ENCODE data around the gene ARMH3.

The ARMH3 gene

GRCh38 chr10:101903827-101904550 is 152.0 kb downstream of the ARMH3 start:
- in situ Hi-C loops (cut with HindIII; ENCODE audit: low sequenced_read_pairs): no loop called here

GRCh38 chr10:101902820-101903145 is 153.2 kb downstream of the ARMH3 start:
- in situ Hi-C loops (cut with HindIII; ENCODE audit: low sequenced_read_pairs): no loop called here

GRCh38 chr10:101902032-101902819 is 153.7 kb downstream of the ARMH3 start:
- in situ Hi-C loops (cut with HindIII; ENCODE audit: low sequenced_read_pairs): no loop called here

- in situ Hi-C loops (cut with HindIII; ENCODE audit: low sequenced_read_pairs): no loop called here
Measured at GRCh38 chr10:101901340-101901739, 154.6 kb downstream of the ARMH3 start.

DNA sequence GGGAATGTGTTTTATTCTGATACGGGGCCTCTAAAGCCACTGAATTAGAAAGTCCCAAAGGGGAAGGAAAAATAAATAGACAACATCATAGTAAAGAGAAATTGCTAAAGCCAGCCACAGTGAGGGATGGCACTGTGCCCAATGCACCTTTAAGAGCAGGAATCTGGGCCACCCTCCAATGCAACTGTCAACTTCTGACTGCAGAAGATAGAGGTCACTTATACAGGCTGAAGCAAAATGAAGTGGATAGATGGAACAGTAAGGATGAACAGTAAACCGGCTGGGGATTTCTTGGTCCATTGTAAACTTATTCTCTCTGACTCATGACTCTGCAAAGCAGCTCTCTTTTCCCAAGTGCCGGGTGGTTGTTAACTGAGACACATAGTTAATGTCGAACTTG is 158.3 kb downstream of the ARMH3 start:
- in situ Hi-C loops (cut with HindIII; ENCODE audit: low sequenced_read_pairs): no loop called here

GRCh38 chr10:101896225-101896877 is 159.6 kb downstream of the ARMH3 start:
- in situ Hi-C loops (cut with HindIII; ENCODE audit: low sequenced_read_pairs): no loop called here

GRCh38 chr10:101895781-101896180 is 160.2 kb downstream of the ARMH3 start:
- in situ Hi-C loops (cut with HindIII; ENCODE audit: low sequenced_read_pairs): no loop called here

DNA sequence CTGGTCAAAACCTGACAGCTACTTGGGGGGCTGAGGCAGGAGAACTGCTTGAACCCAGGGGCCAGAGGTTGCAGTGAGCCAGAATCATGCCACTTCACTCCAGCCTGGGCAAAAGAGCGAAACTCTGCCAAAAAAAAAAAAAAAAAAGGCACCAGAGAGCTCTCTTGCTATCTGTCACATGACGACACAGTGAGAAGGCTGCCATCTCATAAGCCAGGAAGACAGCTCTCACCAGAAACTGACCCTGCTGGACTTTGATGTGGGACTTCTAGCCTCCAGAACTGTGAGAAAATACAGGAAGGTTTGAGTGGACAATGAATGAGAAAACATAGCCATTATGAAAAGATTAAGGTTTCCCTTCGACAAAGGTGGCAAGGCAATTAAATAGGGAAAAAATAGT is 161.2 kb downstream of the ARMH3 start:
- in situ Hi-C loops (cut with HindIII; ENCODE audit: low sequenced_read_pairs): no loop called here

- in situ Hi-C loops (cut with HindIII; ENCODE audit: low sequenced_read_pairs): no loop called here
Measured at GRCh38 chr10:101894266-101894665, 161.7 kb downstream of the ARMH3 start.

DNA sequence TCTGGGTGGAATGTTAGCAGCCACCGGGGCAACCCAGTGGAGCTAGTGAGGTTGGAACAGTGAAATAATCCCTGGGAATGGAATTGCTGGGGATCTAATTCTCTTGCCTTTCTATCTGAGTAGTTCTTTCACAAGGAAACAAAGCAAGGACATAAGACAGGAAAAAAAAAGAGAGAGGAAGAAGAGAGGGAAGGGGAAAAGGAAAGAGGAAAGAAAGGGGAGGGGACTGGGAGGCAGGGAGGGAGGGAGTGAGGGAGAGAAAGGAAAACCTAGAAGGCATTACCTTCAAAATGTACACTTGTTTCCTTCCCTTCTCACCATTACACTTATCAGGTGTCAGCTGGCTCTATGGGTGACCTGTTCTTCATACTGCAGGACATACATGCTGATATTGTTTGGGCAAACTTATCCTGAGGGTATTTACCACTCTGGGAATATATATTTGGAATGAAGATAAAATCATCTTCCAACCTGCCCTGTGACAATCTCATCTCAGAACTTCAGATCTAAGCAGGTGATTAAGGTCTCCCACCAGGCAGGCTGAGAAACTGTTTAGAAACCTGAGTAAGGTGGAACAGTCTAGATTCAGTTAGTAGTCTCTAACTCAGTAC is 162.4 kb downstream of the ARMH3 start:
- in situ Hi-C loops (cut with HindIII; ENCODE audit: low sequenced_read_pairs): no loop called here

- in situ Hi-C loops (cut with HindIII; ENCODE audit: low sequenced_read_pairs): no loop called here
Measured at GRCh38 chr10:101892782-101893391, 163.1 kb downstream of the ARMH3 start.

GRCh38 chr10:101889256-101890210 is 166.4 kb downstream of the ARMH3 start:
- in situ Hi-C loops (cut with HindIII; ENCODE audit: low sequenced_read_pairs): loop anchor here (10.0 kb wide), 1 partner anchor 105 kb away; no protein-coding TSS in a partner anchor

DNA sequence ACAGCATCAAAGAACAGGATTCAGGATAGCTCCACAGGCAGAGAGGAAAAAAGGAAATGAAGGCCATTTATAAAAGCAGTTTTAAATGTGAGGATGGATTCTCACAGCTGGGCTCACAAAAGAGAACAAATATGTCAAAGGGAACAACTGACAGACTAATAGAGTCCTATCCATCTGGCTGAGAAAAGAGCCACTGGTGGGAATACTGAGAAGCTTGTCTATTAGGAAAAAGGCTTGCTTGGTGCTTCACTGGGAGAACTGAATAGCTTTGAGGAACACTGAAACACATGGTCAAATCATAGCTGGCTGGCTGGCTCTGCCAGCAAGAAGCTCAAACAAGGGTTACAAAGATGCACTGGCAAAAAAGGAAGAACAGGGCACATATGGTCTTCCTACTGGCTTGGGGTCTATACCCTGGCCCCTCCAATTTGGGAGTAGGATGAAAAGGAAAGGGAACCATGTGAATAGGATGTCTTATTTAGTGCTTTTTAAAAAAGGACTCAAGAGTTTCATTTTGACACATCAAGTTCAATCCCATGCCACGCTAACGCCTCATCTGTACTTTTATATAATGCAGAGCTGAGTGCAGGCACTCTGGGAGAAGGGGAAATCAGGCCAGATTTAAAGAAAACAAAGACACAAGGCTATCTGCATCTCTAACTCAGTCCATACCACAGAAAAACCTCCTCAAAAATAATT is 167.6 kb downstream of the ARMH3 start:
- in situ Hi-C loops (cut with HindIII; ENCODE audit: low sequenced_read_pairs): loop anchor here (10.0 kb wide), 1 partner anchor 106 kb away; no protein-coding TSS in a partner anchor

DNA sequence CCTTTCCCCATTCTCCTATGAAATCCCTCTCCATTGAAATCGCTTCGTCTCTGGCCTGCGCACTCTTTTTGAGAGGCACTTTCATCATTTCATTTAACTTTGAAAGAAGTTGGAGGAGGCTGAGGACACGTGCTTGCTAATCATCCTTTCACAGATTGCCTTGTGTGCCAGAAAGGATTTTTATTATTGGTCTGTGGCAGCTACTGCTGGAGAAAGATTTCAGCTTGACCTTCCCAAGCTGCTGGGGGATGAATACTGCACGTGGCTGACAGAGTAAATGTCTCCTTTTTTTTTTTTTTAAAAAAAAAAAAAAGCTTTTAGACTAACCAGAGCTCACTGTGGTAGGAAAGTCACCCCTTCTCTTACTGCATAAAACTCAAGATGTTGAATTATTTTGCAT is 168.2 kb downstream of the ARMH3 start:
- in situ Hi-C loops (cut with HindIII; ENCODE audit: low sequenced_read_pairs): loop anchor here (10.0 kb wide), 1 partner anchor 107 kb away; no protein-coding TSS in a partner anchor

DNA sequence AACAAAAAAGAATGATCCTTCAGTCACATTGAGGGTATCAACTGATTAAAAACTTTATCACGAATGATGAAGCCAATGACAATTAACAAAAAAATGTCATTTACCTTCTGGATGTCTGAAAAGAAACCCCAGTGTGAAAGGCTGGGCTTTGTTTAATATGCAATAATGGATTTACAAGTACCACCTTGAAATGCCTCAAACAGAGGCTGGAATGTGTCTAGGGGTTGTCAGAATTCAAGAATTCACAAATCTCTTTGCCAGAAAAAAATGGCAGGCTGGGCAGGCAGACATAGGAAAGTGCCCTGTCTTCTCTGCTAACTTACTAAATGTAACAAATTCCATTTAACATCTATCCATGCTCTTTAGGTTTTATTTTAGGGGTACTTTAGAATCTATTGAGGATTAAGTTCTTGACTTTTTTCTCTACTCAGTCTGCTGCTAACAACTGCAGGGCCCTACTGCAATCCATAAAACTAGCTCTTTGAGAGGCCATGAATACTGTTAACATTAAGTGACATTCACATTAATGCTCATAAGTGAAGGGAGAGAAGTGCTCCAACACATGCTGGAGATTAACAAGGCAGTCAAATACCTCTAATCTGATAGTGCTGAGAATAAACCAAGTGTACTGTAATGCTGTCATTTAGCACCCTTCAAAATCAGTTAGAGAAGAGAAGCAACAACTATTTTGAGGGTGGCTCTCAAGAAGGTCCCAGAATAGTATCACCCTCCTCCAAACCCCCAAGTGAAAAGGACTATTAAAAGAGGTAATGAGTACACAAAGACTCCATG is 169.3 kb downstream of the ARMH3 start:
- in situ Hi-C loops (cut with HindIII; ENCODE audit: low sequenced_read_pairs): loop anchor here (10.0 kb wide), 1 partner anchor 108 kb away; no protein-coding TSS in a partner anchor

DNA sequence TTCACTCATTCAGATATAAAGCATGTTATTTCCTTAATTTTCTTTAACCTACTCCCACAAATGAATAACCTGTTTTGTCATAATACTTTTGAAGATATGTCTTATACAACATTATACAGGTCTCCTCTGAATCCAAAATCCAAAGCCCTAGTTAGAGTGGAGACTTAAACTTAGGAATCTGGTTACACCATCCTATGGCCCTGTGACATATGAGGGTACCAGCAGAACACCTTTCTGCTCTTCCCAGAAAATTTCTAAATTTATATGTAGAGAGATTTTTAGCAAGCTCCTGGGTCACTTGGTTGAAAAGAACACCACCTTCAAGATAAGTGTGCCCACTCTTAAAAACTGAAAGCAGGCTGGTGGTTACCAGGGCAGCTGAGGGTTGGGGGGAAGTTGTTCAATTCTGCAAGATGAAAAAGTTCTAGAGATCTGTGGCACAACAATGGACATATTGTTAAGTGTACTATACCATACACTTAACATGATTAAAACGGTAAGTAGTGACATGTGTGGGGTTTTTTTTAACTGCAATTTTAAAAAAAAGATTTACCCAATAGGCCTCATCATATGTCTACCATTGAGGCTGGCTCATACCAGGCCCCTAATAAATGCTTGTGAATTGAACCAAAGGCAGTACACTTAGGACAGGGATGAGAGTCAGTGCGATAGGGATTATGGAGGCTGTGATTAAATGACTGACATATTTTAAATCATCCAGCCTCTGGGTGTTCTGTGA is 174.8 kb downstream of the ARMH3 start:
- in situ Hi-C loops (cut with HindIII; ENCODE audit: low sequenced_read_pairs): loop anchor here (10.0 kb wide), 1 partner anchor 114 kb away; no protein-coding TSS in a partner anchor

DNA sequence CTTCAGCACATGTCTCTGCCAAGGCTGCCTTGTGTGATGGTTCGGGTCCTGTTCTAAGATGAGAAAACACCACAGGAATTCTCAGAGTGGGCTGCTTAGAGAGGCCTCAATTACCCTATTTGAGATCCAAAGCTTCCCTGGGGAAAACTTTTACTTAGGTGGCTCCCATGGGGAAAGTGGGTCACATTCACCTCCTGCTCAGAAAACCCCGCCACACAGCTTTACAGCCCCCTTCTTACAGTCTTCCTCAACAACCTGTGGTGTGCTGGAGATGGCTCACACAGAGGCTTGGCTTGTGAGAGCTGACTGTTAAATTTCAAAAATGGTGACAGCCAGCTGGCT is 175.8 kb downstream of the ARMH3 start:
- in situ Hi-C loops (cut with HindIII; ENCODE audit: low sequenced_read_pairs): loop anchor here (10.0 kb wide), 1 partner anchor 115 kb away; no protein-coding TSS in a partner anchor
